ENCODE measurements around the gene TRIM44.
"Not testable (repeated sequence)": the region's sequence is repeated elsewhere in the genome, so short reads cannot be mapped to it uniquely, and the experiment has no call there.

- TF ChIP-seq, protein P1, sequence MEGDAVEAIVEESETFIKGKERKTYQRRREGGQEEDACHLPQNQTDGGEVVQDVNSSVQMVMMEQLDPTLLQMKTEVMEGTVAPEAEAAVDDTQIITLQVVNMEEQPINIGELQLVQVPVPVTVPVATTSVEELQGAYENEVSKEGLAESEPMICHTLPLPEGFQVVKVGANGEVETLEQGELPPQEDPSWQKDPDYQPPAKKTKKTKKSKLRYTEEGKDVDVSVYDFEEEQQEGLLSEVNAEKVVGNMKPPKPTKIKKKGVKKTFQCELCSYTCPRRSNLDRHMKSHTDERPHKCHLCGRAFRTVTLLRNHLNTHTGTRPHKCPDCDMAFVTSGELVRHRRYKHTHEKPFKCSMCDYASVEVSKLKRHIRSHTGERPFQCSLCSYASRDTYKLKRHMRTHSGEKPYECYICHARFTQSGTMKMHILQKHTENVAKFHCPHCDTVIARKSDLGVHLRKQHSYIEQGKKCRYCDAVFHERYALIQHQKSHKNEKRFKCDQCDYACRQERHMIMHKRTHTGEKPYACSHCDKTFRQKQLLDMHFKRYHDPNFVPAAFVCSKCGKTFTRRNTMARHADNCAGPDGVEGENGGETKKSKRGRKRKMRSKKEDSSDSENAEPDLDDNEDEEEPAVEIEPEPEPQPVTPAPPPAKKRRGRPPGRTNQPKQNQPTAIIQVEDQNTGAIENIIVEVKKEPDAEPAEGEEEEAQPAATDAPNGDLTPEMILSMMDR (IDR thresholded peaks at IDR 0.05 in 8 of 11, conservative IDR thresholded peaks at IDR 0.05 in 3 of 11) = not testable (repeated sequence)
- not testable (repeated sequence) for TF ChIP-seq POLR2A (IDR thresholded peaks at IDR 0.05)
These were observed 91.0 kb downstream of the TRIM44 start for GRCh38 chr11:35753573-35753972.

Measured in spleen (tissue), 7 donors.